LoVo (cell line): Measurements from ENCODE around the gene UST.

Source experiments
- DNase-seq: peaks from one replicate; pipeline ENCODE4 v3.0.0-alpha.2; 2016; ENCODE audit warnings: low spot score

The UST gene

DNA sequence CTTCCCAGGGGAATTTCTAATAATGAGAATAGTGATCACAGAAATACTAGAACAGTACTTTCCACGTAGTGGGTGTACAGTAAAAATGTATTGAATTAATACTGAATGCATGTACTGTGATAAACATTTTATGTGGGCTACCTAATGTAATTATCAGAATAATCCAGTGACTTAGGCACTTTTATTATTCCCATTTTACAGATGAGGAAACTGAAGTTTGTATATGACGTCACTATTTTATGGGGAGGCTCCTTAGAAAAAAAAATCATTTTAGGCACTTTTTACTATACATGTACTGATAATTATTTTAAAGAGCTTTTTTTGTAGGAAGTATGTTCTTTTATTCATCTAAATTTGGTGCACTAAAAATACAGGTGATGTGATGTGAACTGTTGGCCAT is 295.1 kb downstream of the UST start:
- no peak for DNase-seq

- DNase-seq, result no peak
These were observed 296.8 kb downstream of the UST start for GRCh38 chr6:149043476-149044130.

GRCh38 chr6:149044528-149044927 is 297.7 kb downstream of the UST start:
- DNase-seq, result no peak

GRCh38 chr6:149045404-149045803 is 298.6 kb downstream of the UST start:
- DNase-seq, result no peak

- no peak for DNase-seq
These were observed 299.5 kb downstream of the UST start for GRCh38 chr6:149046164-149046821.

DNA sequence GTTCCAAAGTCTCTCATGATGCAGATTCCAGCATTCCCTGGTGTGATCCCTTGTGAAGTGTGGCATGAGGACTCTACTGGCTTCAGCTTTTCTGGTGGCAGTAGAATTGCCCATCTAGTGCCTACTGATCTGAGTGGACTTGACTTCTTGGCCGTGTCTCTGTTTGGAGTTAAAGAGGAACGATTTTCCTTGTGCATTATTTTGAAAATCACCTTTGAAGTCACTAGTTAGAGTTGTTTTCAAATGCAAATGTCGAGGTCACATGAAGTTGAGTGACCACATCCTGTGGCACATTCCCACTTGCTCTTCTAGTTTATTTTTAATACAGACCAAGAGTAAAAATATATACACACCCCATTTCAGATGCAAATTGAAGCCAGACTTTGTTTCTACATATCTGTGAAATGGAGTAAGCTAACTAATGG is 300.0 kb downstream of the UST start:
- no peak for DNase-seq

DNA sequence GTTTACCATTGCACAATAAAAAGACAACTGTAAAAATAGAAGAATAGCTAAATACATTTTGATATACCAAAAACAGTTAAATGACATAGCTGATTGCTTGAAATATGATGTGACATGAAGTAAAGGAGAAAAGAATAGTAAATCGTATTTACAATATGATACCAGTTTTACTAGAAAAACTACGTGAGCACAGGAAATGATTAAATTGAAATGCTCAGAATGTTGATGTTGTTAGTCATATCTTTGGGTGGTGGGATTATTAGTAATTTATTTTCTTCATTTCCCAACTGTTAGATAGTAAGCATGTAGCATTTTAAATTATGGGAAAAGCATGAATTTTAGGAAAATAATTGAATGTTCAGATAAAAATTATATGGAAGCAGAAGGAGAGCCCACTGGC is 302.4 kb downstream of the UST start:
- no peak for DNase-seq

DNA sequence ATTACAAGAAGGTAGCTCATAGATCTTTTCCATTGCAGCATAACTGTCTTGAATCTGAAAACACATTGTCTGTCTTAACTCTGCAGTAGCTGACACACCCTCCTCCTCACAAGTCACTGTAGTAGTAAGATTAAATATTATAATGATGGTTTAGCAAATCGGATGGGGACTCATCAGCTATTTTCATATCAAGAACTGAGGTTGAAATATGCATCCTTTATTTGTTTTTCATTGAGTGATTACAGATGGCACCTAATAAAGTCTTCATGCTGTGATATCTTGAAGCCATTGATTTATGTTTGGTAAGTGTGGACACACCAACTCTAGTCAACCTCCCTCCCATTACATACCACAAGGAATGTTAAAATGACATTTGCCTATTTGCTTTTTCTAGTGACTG is 303.3 kb downstream of the UST start:
- DNase-seq, result no peak

GRCh38 chr6:149052350-149053106 is 305.7 kb downstream of the UST start:
- no peak for DNase-seq

DNA sequence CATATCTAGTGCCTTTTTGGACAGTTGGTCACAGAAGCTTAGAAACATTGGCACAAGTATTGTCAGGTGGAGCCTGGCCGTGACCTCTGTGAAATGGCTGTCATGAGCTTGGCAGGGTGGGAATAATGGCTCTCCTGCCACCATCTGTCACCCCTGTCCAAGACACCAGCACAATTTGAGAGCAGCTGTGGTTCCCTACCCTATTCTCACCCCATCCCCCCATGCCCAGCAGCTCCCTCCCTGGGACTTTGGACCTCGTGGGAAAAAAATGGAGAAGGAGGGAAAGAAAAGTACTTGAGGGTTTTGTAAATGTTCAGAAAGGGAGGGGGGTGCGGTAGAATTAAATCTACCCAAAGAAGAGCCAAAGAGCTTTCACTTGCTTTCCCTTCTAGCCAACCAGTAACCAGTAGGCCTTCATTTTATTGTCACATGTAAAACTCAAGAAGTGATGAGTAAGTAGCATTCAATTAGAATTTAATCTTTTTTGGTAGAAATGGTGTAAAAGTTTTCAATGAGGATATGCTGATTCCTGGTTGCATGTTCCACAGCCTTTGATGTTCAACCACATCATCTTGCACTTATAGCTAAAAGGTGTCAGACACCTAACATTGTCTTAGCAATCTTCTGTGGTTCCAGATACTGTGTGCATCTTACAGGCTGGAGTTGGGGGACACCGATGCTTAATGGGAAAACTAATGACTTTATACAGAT is 307.2 kb downstream of the UST start:
- DNase-seq, result no peak

- DNase-seq, result no peak
These were observed 307.8 kb downstream of the UST start for GRCh38 chr6:149054559-149055194.

- no peak for DNase-seq
These were observed 308.5 kb downstream of the UST start for GRCh38 chr6:149055195-149055899.

GRCh38 chr6:149056777-149057463 is 310.1 kb downstream of the UST start:
- no peak for DNase-seq

- DNase-seq, result no peak
These were observed 310.6 kb downstream of the UST start for GRCh38 chr6:149057464-149057840.

DNA sequence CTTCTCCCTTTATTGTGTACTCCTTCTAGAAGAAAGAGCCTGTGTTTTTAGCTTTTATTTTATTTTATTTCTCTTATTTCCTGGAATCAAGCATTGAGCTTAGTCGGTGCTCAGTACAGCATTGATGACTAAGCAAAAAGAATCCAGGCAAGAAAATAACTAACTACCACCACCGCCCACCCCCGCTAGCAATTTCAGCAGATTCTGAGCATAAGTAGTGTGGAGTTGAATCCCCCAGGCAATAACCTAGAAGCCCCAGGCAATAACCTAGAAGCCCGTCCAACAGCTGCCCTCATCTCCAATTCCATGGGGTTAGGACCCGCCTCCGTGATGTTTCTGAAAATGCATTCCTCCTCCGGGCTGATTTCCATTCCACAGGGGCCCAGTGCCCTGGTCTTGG is 312.7 kb downstream of the UST start:
- DNase-seq, result no peak

GRCh38 chr6:149060300-149060984 is 313.6 kb downstream of the UST start:
- no peak for DNase-seq

DNA sequence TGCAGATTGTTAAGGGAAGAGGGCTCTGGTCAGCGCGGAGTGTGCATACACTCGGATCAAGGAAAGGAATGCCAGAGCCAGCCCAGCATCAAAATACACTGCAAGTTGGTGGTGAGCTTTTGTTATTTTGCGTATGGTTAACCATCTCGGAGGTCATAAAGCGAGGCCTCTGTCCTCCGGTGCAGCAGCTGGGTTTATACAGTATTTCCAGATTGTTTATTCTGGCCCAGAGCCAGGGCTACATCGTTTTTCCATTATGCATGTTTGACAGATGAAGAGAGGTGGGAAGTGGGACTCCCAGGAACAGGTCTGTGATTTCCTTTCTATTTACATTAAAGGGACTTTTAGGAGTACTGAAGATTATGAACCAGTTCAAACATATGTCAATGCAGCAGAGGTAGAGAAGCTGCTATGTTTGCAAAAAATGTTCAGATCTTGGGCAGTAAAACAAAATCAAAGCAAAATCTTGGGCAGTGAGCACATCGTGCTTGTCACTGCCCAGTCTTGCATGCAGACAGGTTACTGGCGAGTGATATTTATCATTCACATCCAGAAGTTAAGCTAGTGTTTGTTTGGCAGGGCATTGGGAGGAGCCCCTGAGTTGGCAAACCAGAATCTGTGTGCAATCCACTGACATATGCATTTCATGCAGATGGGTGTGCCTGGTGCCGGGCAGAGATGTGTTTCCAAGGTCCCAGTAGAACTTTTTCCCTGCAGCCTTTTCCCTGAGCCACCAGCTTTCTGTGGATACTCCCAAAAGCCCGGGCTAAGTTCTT is 314.3 kb downstream of the UST start:
- no peak for DNase-seq

- DNase-seq, result no peak
These were observed 315.1 kb downstream of the UST start for GRCh38 chr6:149061930-149062329.

GRCh38 chr6:149062653-149063348 is 316.0 kb downstream of the UST start:
- no peak for DNase-seq
